ENCODE results near the gene FLNC. TPM values are rescaled to one million over a fixed set of nuclear protein-coding genes. Genes with fewer than 3 reads are reported as not detected.

The FLNC gene
- not detected for total RNA-seq

DNA sequence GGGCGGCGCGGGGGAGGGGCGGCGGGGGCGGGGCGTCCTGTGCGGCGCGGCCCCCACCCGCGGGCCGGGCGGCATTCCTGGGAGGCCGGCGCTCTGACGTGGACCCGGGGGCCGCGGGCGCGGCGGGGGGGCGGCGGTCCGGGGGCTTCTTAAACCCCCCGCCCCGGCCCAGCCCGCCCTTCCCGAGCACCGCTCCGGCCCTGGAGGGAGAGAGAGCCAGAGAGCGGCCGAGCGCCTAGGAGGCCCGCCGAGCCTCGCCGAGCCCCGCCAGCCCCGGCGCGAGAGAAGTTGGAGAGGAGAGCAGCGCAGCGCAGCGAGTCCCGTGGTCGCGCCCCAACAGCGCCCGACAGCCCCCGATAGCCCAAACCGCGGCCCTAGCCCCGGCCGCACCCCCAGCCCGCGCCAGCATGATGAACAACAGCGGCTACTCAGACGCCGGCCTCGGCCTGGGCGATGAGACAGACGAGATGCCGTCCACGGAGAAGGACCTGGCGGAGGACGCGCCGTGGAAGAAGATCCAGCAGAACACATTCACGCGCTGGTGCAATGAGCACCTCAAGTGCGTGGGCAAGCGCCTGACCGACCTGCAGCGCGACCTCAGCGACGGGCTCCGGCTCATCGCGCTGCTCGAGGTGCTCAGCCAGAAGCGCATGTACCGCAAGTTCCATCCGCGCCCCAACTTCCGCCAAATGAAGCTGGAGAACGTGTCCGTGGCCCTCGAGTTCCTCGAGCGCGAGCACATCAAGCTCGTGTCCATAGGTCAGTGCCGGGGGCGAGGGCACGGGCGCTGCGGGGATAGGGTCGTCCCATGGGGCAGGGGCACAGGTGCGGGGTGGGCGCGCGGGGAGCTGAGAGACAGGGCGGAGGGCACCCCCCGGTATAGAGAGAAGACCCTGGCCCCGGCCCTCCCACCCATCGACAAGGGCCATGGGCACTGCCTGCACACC lies at the start of gene FLNC:
Gene FLNC, plus strand, starts transcription at position 176 of the 947 bp plus-strand sequence. Its CDS starts 232 bp downstream, at position 408.

GRCh38 chr7:128791121-128791971 lies 38.9 kb upstream of the FLNC start, which contains the start of gene CCDC136:
CCDC136 (plus strand) TSS chr7:128791968; CDS start chr7:128792412, 444 bp downstream.

DNA sequence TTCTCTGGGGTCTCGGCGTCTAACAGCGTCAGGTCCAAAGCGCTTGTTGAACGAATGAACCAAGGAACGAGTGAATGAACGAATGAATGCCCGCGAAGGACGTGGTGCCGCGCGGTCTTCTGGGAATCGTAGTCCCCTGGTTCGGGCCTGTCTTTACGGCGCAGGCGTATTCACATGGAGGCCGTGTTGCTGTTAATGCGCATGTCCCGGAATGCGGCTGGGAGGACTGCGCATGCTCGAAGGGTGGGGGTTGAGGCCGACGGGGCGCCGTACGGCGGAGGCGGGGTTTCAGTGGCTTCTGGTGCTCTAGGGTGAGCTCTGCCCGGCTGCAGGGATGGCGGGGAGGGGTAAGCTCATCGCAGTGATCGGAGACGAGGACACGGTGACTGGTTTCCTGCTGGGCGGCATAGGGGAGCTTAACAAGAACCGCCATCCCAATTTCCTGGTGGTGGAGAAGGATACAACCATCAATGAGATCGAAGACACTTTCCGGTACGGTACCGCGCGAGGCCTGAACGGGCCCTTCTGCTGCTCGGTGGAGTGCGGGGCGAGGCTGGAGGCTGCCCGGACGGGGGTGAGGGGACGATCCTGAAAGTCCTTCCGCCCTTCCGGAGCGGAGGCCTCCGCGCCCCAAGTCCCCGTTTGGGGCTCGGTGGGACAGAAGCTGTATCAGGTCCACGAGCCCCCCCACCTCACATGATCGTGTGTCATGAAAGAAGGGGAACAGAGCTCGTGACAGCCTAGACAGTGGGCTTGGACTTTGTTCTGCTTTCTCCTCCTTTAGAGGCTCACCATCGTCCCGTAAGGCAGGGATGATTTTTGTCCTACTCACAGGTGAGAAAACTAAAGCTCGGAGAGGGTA lies 32.6 kb downstream of the FLNC start, which contains the start of gene ATP6V1F:
Gene ATP6V1F, plus strand, starts transcription at position 286 of the 862 bp plus-strand sequence. Its CDS starts 49 bp downstream, at position 335.

Other genes starting within 250 kb of the FLNC start
- under 1 TPM; 0.17 to 0.45 TPM for gene GARIN1A, start 158.1 kb upstream of the FLNC start, total RNA-seq
- 10 to 100 TPM; 28.6 to 30.6 TPM for gene CALU, start 91.0 kb upstream of the FLNC start, total RNA-seq
- gene OPN1SW, start 54.6 kb upstream of the FLNC start, total RNA-seq: not detected
- gene CCDC136, start 38.4 kb upstream of the FLNC start, total RNA-seq: 1 to 10 TPM; 4.3 to 5.6 TPM
- gene ATP6V1F, start 32.5 kb downstream of the FLNC start, total RNA-seq: 100 to 1,000 TPM; 117 to 119 TPM
- gene KCP, start 80.3 kb downstream of the FLNC start, total RNA-seq: under 1 TPM; 0.08 to 0.19 TPM
- gene IRF5, start 107.5 kb downstream of the FLNC start, total RNA-seq: 1 to 10 TPM; 2.9 to 3.7 TPM
- 10 to 100 TPM; 36.3 to 37.4 TPM for gene TNPO3, start 224.7 kb downstream of the FLNC start, total RNA-seq